Kidney (tissue), 14 donors: ENCODE measurements around the gene SLC25A20. TPM values are rescaled to one million over a fixed set of nuclear protein-coding genes. Genes with fewer than 3 reads are reported as not detected.

Source experiments
- DNase-seq, 5 donors: peaks; one replicate each; pipeline ENCODE4 v3.0.0-alpha.2; 2013 to 2020
- FAIRE-seq: peaks from 2 replicates; lab custom pipeline; 2012; peaks lifted over from hg19 to GRCh38; lab: Jason Lieb, UNC
- H3K27ac ChIP-seq, 2 donors: one replicate each; pipeline ENCODE4 v1.7.0; 2013; ENCODE audit warnings: low read depth in 2 of 2, low read length in 2 of 2, inconsistent platforms in 1 of 2
- H3K27me3 ChIP-seq: one replicate; pipeline ENCODE4 v1.7.1; 2013; ENCODE audit warnings: low read length, inconsistent platforms; ENCODE audit not compliant: control insufficient read depth, insufficient read depth
- H3K36me3 ChIP-seq, 3 donors: one replicate each; pipeline versions ENCODE4 v1.7.0 to v1.7.1; 2013; ENCODE audit warnings: low read length in 3 of 3, control low read depth in 1 of 3, inconsistent platforms in 1 of 3; ENCODE audit not compliant: insufficient read depth in 3 of 3, control insufficient read depth in 2 of 3
- H3K4me1 ChIP-seq, 3 donors: one replicate each; pipeline versions ENCODE4 v1.7.0 to v1.7.1; 2013; ENCODE audit warnings: low read length in 3 of 3, inconsistent platforms in 1 of 3, low read depth in 1 of 3; ENCODE audit not compliant: control insufficient read depth in 2 of 3, insufficient read depth in 2 of 3
- H3K4me3 ChIP-seq, 3 donors: one replicate each; pipeline versions ENCODE4 v1.7.0 to v1.8.1; 2013; ENCODE audit warnings: low read length in 3 of 3, control low read depth in 1 of 3, inconsistent platforms in 1 of 3
- H3K9ac ChIP-seq, 3 donors: one replicate each; pipeline versions ENCODE4 v1.7.0 to v1.7.1; 2013; ENCODE audit warnings: low read length in 3 of 3, control low read depth in 1 of 3, inconsistent platforms in 1 of 3
- H3K9me3 ChIP-seq, 3 donors: one replicate each; pipeline versions ENCODE4 v1.7.0 to v1.7.1; 2013; ENCODE audit warnings: low read length in 3 of 3, control low read depth in 1 of 3, inconsistent platforms in 1 of 3; ENCODE audit not compliant: control insufficient read depth in 2 of 3, insufficient read depth in 1 of 3
- intact Hi-C: fragments of 100-400 bp; cut with DNase I; formaldehyde crosslinking; loops from one replicate; pipeline ENCODE4 v1.11.1; 2022
- polyA plus RNA-seq: library from polyadenylated mRNA; stranded (reverse); fragments of 350-450 nt; fragmentation: Illumina TruSeq; extraction: RNeasy Lipid Tissue Mini Kit (QIAGEN cat#74804); gene quantifications from one replicate; pipeline ENCODE4 v1.2.3, GENCODE V29; 2014; ENCODE audit warnings: low read depth, low replicate concordance; ENCODE audit not compliant: insufficient read depth
- total RNA-seq: library from RNA; stranded (reverse); fragmentation: NEBNext Ultra II Directional; extraction: Animal tissue kit (Norgen Biotek cat#: 25700); gene quantifications from one replicate; pipeline ENCODE4 v1.2.1, GENCODE V29; 2021
- TF ChIP-seq, protein P1 (sequence below): IDR thresholded peaks from 3 replicates; pipeline ENCODE4 v1.5.1; 2012; ENCODE audit warnings: mild to moderate bottlenecking, moderate library complexity, borderline replicate concordance; ENCODE audit not compliant: insufficient read depth; ENCODE audit errors: extremely low read depth
- donor health status: control.
- donor health status: control.
- donor health status: control.
- donor health status: control.
- donor health status: control.
- donor health status: DM: yes; HTN: yes; CAD: no.
- donor health status: Normal renal cell carcinoma (clear cell type).

SLC25A20 gene
- total and polyA plus RNA-seq, 2 donors from 2014 or later, result 9.9 to 59.2 TPM

DNA sequence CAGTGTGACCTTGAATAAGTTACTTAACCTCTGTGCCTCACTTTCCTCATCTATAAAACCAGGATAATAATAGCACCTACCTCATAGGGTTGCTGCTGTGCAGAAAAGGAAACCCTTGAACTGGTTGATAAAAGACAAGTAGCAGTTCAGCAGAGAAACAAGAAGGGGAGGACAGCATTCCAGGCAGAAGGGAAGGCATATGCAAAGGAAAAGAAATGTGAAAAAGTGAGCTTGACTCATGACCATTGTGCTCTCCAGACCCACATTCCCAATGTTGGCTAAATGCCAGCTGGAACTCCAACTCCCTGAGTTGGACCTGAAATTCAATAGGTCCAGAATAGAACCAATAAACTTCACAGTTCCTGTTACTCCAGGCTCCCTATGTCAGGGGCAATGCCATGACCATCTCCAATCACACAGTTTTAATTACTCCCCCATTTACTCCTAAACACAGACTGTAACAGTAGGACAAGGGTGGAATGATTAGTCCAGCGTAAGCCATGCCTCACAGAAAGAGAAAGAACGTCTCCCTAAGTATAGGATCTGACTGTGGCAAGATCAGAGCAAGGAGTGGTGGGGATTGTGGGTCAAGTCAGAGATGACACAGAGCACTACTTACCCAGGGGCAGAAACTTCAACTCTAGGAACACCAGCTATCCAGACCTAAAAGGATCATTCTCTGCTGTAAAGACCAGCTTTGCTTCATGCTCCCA, 77.9 kb downstream of the SLC25A20 start:
- peak in 3 of 5 donors; percentile 26 to 67 (median 48) for DNase-seq
- H3K4me3 ChIP-seq, result no peak overlapping the region
- TF ChIP-seq, protein P1, sequence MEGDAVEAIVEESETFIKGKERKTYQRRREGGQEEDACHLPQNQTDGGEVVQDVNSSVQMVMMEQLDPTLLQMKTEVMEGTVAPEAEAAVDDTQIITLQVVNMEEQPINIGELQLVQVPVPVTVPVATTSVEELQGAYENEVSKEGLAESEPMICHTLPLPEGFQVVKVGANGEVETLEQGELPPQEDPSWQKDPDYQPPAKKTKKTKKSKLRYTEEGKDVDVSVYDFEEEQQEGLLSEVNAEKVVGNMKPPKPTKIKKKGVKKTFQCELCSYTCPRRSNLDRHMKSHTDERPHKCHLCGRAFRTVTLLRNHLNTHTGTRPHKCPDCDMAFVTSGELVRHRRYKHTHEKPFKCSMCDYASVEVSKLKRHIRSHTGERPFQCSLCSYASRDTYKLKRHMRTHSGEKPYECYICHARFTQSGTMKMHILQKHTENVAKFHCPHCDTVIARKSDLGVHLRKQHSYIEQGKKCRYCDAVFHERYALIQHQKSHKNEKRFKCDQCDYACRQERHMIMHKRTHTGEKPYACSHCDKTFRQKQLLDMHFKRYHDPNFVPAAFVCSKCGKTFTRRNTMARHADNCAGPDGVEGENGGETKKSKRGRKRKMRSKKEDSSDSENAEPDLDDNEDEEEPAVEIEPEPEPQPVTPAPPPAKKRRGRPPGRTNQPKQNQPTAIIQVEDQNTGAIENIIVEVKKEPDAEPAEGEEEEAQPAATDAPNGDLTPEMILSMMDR, result no peak
- FAIRE-seq, result no peak
- no peak overlapping the region for H3K9ac ChIP-seq
- no peaks in the 10 kb centered on the region for H3K36me3 ChIP-seq
- intact Hi-C loops, result no loop called here
- no peak overlapping the region for H3K27ac ChIP-seq
- no peaks in the 10 kb centered on the region for H3K27me3 ChIP-seq
- H3K9me3 ChIP-seq, result no peaks in the 10 kb centered on the region
- peaks cover 0 to 8% (median 4%) of the 10 kb centered on the region in 3 donors for H3K4me1 ChIP-seq

DNA sequence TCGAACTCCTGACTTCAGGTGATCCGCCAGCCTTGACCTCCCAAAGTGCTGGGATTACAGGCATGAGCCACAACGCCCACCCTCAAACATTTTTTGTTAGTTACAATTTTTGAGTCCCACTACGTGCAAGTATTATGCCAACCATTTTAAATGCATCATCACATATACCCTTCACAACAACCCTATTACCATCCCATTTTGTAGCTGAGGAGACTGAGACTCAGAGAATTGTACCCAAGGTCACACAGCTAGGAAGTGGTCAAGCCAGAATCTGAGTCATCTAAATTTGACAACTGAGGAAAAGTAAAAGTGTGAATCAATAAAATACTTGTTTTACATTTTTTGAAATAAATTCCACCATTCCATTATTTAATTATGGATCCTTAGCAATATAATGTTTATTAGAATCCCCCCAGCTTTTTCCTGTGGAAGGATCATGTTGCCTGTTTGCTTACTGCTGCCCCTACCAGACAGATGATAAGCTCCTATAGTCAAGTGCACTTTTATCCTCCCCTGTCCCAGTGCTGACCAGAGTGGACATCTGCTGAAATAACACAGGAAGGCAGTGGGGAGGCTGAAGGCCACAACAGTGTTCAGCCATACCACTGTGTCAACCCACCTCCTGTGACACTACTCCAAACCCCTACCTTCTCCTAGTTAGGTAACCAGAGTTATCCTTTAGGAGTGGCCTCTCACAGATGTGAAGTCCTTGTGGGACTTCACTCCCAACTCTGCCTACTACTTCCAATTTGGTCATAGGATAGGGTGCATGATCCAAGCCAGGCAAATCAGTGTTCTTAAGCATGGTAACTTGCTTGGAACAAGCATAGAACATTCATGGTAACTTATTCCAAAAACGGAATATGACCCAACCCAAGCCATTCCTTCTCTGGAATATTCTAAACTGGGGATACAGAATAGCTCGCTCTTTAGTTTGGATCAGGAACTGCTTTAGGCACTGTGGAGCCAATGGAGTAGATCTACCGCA, 79.2 kb downstream of the SLC25A20 start:
- Histone ChIP-seq H3K4me3 (no peak overlapping the region), H3K36me3 (no peaks in the 10 kb centered on the region), H3K27me3 (no peaks in the 10 kb centered on the region), H3K9me3 (no peaks in the 10 kb centered on the region), H3K4me1 (peaks cover 0 to 8% (median 4%) of the 10 kb centered on the region in 3 donors), H3K27ac (no peak overlapping the region), H3K9ac (no peak overlapping the region)
- TF ChIP-seq, protein P1, result no peak
- no peak for DNase-seq
- intact Hi-C loops, result no loop called here
- FAIRE-seq, result no peak

DNA sequence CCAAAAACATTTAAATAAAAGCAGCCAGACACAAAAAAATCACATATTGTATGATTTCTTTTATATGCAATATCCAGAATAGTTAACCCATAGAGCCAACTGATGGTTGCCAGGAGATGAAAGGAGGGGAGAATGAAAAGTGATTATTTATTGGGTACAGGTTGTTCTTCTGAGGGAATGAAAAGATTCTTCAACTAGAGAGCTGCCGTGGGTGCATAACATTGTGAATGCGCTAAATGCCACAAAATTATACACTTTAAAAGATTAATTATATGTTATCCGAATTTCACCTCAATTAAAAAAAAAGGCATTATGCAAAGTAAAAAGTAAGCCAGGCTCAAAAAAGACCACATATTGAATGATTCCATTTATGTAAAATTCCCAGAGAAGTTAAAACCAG, 87.2 kb downstream of the SLC25A20 start:
- Histone ChIP-seq H3K9me3 (no peaks in the 10 kb centered on the region), H3K27me3 (no peaks in the 10 kb centered on the region), H3K36me3 (no peaks in the 10 kb centered on the region), H3K27ac (no peak overlapping the region), H3K9ac (no peak overlapping the region), H3K4me1 (no peaks in the 10 kb centered on the region), H3K4me3 (no peak overlapping the region)
- DNase-seq (no peak), FAIRE-seq (no peak)
- intact Hi-C loops, result no loop called here
- TF ChIP-seq, protein P1, result no peak

Other genes with a start within 250 kb of the SLC25A20 start
- gene CELSR3, start 236.0 kb downstream of the SLC25A20 start, total RNA-seq, result 2.0 TPM
- gene CELSR3, start 236.0 kb downstream of the SLC25A20 start, polyA plus RNA-seq, result 0.17 TPM
- gene NCKIPSD, start 213.0 kb downstream of the SLC25A20 start, total RNA-seq, result 31.2 TPM
- gene NCKIPSD, start 213.0 kb downstream of the SLC25A20 start, polyA plus RNA-seq, result 24.0 TPM
- 69.4 TPM for gene IP6K2, start 181.7 kb downstream of the SLC25A20 start, total RNA-seq
- 112 TPM for gene IP6K2, start 181.7 kb downstream of the SLC25A20 start, polyA plus RNA-seq
- gene PRKAR2A, start 51.0 kb downstream of the SLC25A20 start, total RNA-seq, result 49.9 TPM
- gene PRKAR2A, start 51.0 kb downstream of the SLC25A20 start, polyA plus RNA-seq, result 10.4 TPM
- gene ARIH2, start 20.0 kb upstream of the SLC25A20 start, total RNA-seq, result 75.7 TPM
- gene ARIH2, start 20.0 kb upstream of the SLC25A20 start, polyA plus RNA-seq, result 30.4 TPM
- gene P4HTM, start 91.4 kb upstream of the SLC25A20 start, total RNA-seq, result 63.7 TPM
- 72.6 TPM for gene P4HTM, start 91.4 kb upstream of the SLC25A20 start, polyA plus RNA-seq
- 158 TPM for gene WDR6, start 108.5 kb upstream of the SLC25A20 start, total RNA-seq
- gene WDR6, start 108.5 kb upstream of the SLC25A20 start, polyA plus RNA-seq, result 105 TPM
- gene DALRD3, start 119.7 kb upstream of the SLC25A20 start, total RNA-seq, result 46.8 TPM
- gene DALRD3, start 119.7 kb upstream of the SLC25A20 start, polyA plus RNA-seq, result 41.6 TPM
- gene NDUFAF3, start 123.2 kb upstream of the SLC25A20 start, total RNA-seq, result 106 TPM
- gene NDUFAF3, start 123.2 kb upstream of the SLC25A20 start, polyA plus RNA-seq, result 190 TPM
- 132 TPM for gene IMPDH2, start 130.5 kb upstream of the SLC25A20 start, total RNA-seq
- gene IMPDH2, start 130.5 kb upstream of the SLC25A20 start, polyA plus RNA-seq, result 99.9 TPM
- 92.1 TPM for gene QRICH1, start 195.2 kb upstream of the SLC25A20 start, total RNA-seq
- gene QRICH1, start 195.2 kb upstream of the SLC25A20 start, polyA plus RNA-seq, result 23.0 TPM
- 231 TPM for gene QARS1, start 205.9 kb upstream of the SLC25A20 start, total RNA-seq
- gene QARS1, start 205.9 kb upstream of the SLC25A20 start, polyA plus RNA-seq, result 209 TPM
- gene USP19, start 221.9 kb upstream of the SLC25A20 start, total RNA-seq, result 67.2 TPM
- 29.3 TPM for gene USP19, start 221.9 kb upstream of the SLC25A20 start, polyA plus RNA-seq
- 444 TPM for gene LAMB2, start 234.2 kb upstream of the SLC25A20 start, total RNA-seq
- gene LAMB2, start 234.2 kb upstream of the SLC25A20 start, polyA plus RNA-seq, result 460 TPM